Pons (tissue), 1 donor: Measurements from ENCODE around the gene LDHD.

ENCODE experiments used
- DNase-seq: peaks from one replicate; pipeline ENCODE4 v3.0.0-alpha.2; 2016; ENCODE audit warnings: low spot score

LDHD gene

DNA sequence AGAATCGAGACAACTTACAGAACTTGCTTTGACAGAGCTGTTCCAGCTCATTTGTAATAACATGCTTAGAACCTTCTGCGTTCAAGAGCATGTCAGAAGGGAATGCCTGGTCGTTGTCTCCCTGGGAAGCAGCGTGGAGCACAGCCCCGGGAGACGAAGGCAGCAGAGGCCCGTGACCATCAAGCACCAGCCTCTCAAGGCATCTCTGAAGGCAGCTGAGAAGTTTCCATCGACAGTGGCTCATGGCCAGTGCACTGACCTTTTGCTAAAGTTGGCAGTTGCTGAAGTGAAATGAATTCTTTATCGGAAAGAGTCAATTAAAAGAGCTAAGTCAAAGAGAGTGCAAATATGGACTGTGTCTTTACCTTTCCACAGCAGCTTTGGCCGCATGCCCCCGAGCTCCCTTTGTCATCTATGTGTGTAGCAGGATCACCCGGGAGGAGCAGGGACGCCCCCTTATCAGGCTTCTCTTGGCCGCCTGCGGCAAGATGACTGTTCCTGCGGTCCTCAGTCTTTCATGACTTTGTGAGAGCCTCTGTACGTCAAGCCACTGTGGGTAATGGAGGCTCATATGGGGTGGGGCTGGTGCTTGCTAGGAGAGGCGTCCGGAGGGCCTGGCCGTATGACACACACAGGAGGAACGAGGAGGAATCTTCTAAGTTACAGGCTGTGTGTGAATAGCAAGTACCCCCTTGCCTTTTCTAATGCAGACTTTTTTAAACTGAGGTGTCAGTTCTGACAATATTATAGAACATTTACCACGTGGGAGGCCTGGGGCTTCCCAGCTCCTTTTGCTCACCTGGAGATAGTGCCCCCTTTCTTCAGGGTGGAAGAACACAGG lies 54.2 kb downstream of the LDHD start:
- no peak for DNase-seq
